ENCODE results near the gene RASA3.
"Not testable (repeated sequence)": the region's sequence is repeated elsewhere in the genome, so short reads cannot be mapped to it uniquely, and the experiment has no call there.

RASA3 gene

GRCh38 chr13:114103801-114104654, 28.4 kb downstream of the RASA3 start:
- no peak overlapping the region for H3K4me3 ChIP-seq (replicated peaks; ENCODE audit: low read depth, low read length)
- TF ChIP-seq CTCF (IDR thresholded peaks at IDR 0.05; ENCODE audit: low read length, missing control alignments), result no peak
- DNase-seq (ENCODE audit: low read depth), result no peak

DNA sequence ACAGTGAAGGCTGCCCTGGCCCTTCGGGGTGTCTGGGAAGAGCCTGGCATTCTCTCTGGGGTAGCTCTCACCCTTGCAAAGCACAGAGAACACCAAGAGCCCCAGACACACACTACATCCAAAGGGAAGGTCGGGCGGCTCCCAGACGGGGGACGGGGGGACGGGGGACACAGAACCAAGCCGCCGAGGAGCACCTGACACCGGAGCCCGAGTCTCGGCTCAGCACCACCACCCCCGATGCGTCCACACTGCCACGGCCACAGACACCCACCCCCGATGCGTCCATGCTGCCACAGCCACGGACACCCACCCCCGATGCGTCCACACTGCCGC, 29.2 kb downstream of the RASA3 start:
- not testable (repeated sequence) for DNase-seq (ENCODE audit: low read depth); H3K4me3 ChIP-seq (replicated peaks; ENCODE audit: low read depth, low read length)

- H3K4me3 ChIP-seq (replicated peaks; ENCODE audit: low read depth, low read length), result no peak overlapping the region
- DNase-seq (ENCODE audit: low read depth), result no peak
Measured at GRCh38 chr13:114102521-114103288, 29.7 kb downstream of the RASA3 start.

GRCh38 chr13:114102131-114102520, 30.3 kb downstream of the RASA3 start:
- TF ChIP-seq CTCF (IDR thresholded peaks at IDR 0.05; ENCODE audit: low read length, missing control alignments), result no peak
- no peak for DNase-seq (ENCODE audit: low read depth)
- H3K4me3 ChIP-seq (replicated peaks; ENCODE audit: low read depth, low read length), result no peak overlapping the region

More at GRCh38 chr13:114102521-114103288, 29.7 kb downstream of the RASA3 start:
- TF ChIP-seq CTCF (IDR thresholded peaks at IDR 0.05; ENCODE audit: low read length, missing control alignments), result no peak

DNA sequence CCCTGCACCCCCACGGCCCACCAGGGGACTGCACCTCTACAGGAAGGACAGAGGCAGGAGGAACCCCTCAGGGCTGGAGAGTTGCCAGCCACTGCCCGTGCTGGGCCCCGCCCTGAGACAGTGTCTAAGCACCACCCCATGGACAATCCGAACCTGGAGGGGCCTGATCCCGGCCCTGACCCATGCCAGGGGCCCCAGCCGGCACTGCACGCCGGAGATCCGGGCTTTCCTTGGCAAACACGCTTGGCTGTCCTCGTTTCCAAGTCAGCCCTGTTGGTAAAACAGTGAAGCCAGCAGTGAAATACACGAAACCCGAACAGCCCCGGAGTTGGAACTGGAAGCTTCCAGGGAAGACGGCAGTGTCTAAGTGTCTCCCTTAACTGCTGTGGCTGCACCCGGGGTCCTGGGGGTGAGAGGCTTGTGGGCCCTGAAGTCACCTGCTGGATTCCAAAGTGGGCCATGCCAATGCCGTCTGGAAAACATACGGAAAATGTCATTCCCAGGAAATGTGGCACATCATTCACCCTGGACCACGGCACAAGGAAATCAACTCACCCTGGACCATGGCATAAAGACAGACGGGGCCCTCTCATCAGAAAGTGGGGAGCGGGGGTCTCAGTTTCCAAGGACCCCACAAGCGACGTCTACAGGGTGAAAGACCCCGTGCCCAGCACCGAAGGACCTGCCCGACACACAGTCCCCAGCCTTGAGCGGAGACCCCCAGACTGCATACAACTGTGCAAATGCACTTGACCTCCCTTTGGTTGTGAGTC, 30.9 kb downstream of the RASA3 start:
- DNase-seq (ENCODE audit: low read depth), result no peak
- no peak for TF ChIP-seq CTCF (IDR thresholded peaks at IDR 0.05; ENCODE audit: low read length, missing control alignments)
- no peak overlapping the region for H3K4me3 ChIP-seq (replicated peaks; ENCODE audit: low read depth, low read length)

- DNase-seq (ENCODE audit: low read depth), result peak; percentile 27
- H3K4me3 ChIP-seq (replicated peaks; ENCODE audit: low read depth, low read length), result no peak overlapping the region
- TF ChIP-seq CTCF (IDR thresholded peaks at IDR 0.05; ENCODE audit: low read length, missing control alignments), result no peak
Measured at GRCh38 chr13:114100446-114101357, 31.7 kb downstream of the RASA3 start.
